ENCODE measurements around the gene LRRK2.

The LRRK2 gene

GRCh38 chr12:40224439-40225291 lies at the start of gene LRRK2:
TSS of gene LRRK2 (plus strand) at chr12:40224997. CDS start at chr12:40225132, 135 bp downstream.
- ATAC-seq: peak; percentile 93
- no peak for TF ChIP-seq BACH2 (CRISPR knock-in tag; IDR thresholded peaks at IDR 0.05; ENCODE audit: borderline replicate concordance)
- TF ChIP-seq ZFP3 (CRISPR knock-in tag; IDR thresholded peaks at IDR 0.05): peak; percentile 56; the same call in 1 of the 2 replicates
- no peak for TF ChIP-seq ZFP30 (CRISPR knock-in tag; IDR thresholded peaks at IDR 0.05)
- TF ChIP-seq ZNF8 (CRISPR knock-in tag; IDR thresholded peaks at IDR 0.05): 0 out of 2 replicates have a peak, but pooled peaks have one; percentile 6
- TF ChIP-seq ZNF565 (CRISPR knock-in tag; conservative IDR thresholded peaks at IDR 0.05; ENCODE audit: low read depth): no peak
- 0 out of 2 replicates have a peak, but pooled peaks have one; percentile 43 for TF ChIP-seq TSHZ2 (CRISPR knock-in tag; IDR thresholded peaks at IDR 0.05)

- no peak for TF ChIP-seq ZFP3 (CRISPR knock-in tag; IDR thresholded peaks at IDR 0.05)
- no peak for TF ChIP-seq ZNF70 (CRISPR knock-in tag; IDR thresholded peaks at IDR 0.05)
- no peak for TF ChIP-seq PPARA (CRISPR knock-in tag; IDR thresholded peaks at IDR 0.05; ENCODE audit: borderline replicate concordance)
- no peak for TF ChIP-seq ARNTL (CRISPR knock-in tag; IDR thresholded peaks at IDR 0.05; ENCODE audit: borderline replicate concordance, low read depth)
- TF ChIP-seq TCF4 (CRISPR knock-in tag; IDR thresholded peaks at IDR 0.05; ENCODE audit: borderline replicate concordance): no peak
- no peak for TF ChIP-seq OSR1 (CRISPR knock-in tag; IDR thresholded peaks at IDR 0.05)
- no peak for TF ChIP-seq ZC3H10 (CRISPR knock-in tag; IDR thresholded peaks at IDR 0.05)
- no peak for TF ChIP-seq POU6F1 (CRISPR knock-in tag; IDR thresholded peaks at IDR 0.05; ENCODE audit: borderline replicate concordance, low read depth)
- TF ChIP-seq ZNF565 (CRISPR knock-in tag; conservative IDR thresholded peaks at IDR 0.05; ENCODE audit: low read depth): no peak
- no peak for TF ChIP-seq ISL1 (CRISPR knock-in tag; IDR thresholded peaks at IDR 0.05)
- no peak for TF ChIP-seq CREB5 (CRISPR knock-in tag; IDR thresholded peaks at IDR 0.05; ENCODE audit: low read depth)
- no peak for TF ChIP-seq TOX (CRISPR knock-in tag; IDR thresholded peaks at IDR 0.05; ENCODE audit: borderline replicate concordance)
- TF ChIP-seq BACH2 (CRISPR knock-in tag; IDR thresholded peaks at IDR 0.05; ENCODE audit: borderline replicate concordance): no peak
- no peak for TF ChIP-seq CSRNP3 (CRISPR knock-in tag; IDR thresholded peaks at IDR 0.05)
- no peak for TF ChIP-seq GLIS3 (CRISPR knock-in tag; IDR thresholded peaks at IDR 0.05)
- TF ChIP-seq TSHZ2 (CRISPR knock-in tag; IDR thresholded peaks at IDR 0.05): no peak
- no peak for TF ChIP-seq RARB (CRISPR knock-in tag; IDR thresholded peaks at IDR 0.05)
- no peak for TF ChIP-seq SNAI2 (CRISPR knock-in tag; IDR thresholded peaks at IDR 0.05)
- TF ChIP-seq PATZ1 (CRISPR knock-in tag; IDR thresholded peaks at IDR 0.05; ENCODE audit: borderline replicate concordance): no peak
- no peak for TF ChIP-seq CSDC2 (CRISPR knock-in tag; IDR thresholded peaks at IDR 0.05)
- no peak for ATAC-seq
These were observed 49.8 kb upstream of the LRRK2 start for GRCh38 chr12:40175045-40175444.
